Measurements from ENCODE around the gene XPR1.

Gene XPR1

GRCh38 chr1:180728472-180729106 lies 96.8 kb downstream of the XPR1 start:
- DNase-seq: no peak

GRCh38 chr1:180731131-180731530 lies 99.3 kb downstream of the XPR1 start:
- no peak for DNase-seq

- no peak for DNase-seq
Observed at GRCh38 chr1:180732866-180733265, 101.0 kb downstream of the XPR1 start.

GRCh38 chr1:180734366-180734765 lies 102.5 kb downstream of the XPR1 start:
- DNase-seq: no peak

- no peak for DNase-seq
Observed at GRCh38 chr1:180742663-180743062, 110.8 kb downstream of the XPR1 start.

GRCh38 chr1:180743868-180744267 lies 112.0 kb downstream of the XPR1 start:
- DNase-seq: no peak

- no peak for DNase-seq
Observed at GRCh38 chr1:180745098-180745497, 113.3 kb downstream of the XPR1 start.

GRCh38 chr1:180751921-180752320 lies 120.1 kb downstream of the XPR1 start:
- DNase-seq: no peak

GRCh38 chr1:180754453-180754852 lies 122.6 kb downstream of the XPR1 start:
- DNase-seq: no peak

GRCh38 chr1:180757657-180758056 lies 125.8 kb downstream of the XPR1 start:
- DNase-seq: no peak

GRCh38 chr1:180762796-180763195 lies 131.0 kb downstream of the XPR1 start:
- DNase-seq: no peak

- DNase-seq: no peak
Observed at GRCh38 chr1:180765151-180765550, 133.3 kb downstream of the XPR1 start.

GRCh38 chr1:180769889-180770288 lies 138.1 kb downstream of the XPR1 start:
- DNase-seq: no peak

GRCh38 chr1:180773210-180773865 lies 141.5 kb downstream of the XPR1 start:
- DNase-seq: no peak

GRCh38 chr1:180775801-180776200 lies 144.0 kb downstream of the XPR1 start:
- no peak for DNase-seq

- DNase-seq: no peak
Observed at GRCh38 chr1:180777072-180777689, 145.4 kb downstream of the XPR1 start.

GRCh38 chr1:180778782-180779398 lies 147.1 kb downstream of the XPR1 start:
- DNase-seq: peak in 1 of 6 experiments; percentile 0

- DNase-seq: no peak
Observed at GRCh38 chr1:180779584-180779983, 147.8 kb downstream of the XPR1 start.

- no peak for DNase-seq
Observed at GRCh38 chr1:180781718-180782117, 149.9 kb downstream of the XPR1 start.

GRCh38 chr1:180785291-180785690 lies 153.5 kb downstream of the XPR1 start:
- DNase-seq: no peak

GRCh38 chr1:180785887-180786286 lies 154.1 kb downstream of the XPR1 start:
- no peak for DNase-seq

- no peak for DNase-seq
Observed at GRCh38 chr1:180786624-180787023, 154.8 kb downstream of the XPR1 start.

- DNase-seq: no peak
Observed at GRCh38 chr1:180787628-180788307, 155.9 kb downstream of the XPR1 start.
